AG20443 (cell line): ENCODE results near the gene VWA5B2.

Experiments
- DNase-seq: peaks from one replicate; pipeline ENCODE4 v3.0.0; 2012; ENCODE audit warnings: low spot score, mixed read lengths

VWA5B2 gene

GRCh38 chr3:184223946-184224345 lies 5.4 kb upstream of the VWA5B2 start:
- no peak for DNase-seq

GRCh38 chr3:184227481-184227935 lies 1.9 kb upstream of the VWA5B2 start:
- DNase-seq: peak; percentile 77

- no peak for DNase-seq
These were observed 828 bp upstream of the VWA5B2 start for GRCh38 chr3:184228376-184229137.

DNA sequence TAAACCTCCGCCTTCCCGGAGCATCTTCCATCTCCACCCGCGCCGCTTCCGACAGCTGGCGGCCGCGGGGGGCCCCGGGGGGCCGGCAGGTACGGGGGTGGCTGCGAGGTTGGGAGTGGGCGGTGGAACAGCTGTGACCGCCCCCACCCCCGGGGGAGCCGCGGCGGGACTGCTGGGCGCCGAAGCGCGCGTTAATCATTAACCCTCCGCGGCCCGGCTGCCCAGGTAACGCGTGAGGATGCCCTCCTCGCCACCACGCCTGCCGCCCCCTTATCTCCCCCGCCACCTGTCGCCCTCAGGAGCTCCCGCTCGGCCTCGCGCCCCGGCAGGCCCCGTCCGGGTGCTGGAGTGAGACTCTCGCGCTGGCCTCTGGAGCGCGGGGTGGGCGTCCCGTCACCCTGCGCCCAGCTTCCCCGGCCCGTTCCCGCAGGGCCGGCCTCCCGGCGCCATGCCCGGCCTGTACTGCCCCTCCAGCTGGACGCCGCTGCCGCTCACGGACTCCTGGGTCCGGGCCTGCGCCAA lies 757 bp downstream of the VWA5B2 start:
- no peak for DNase-seq

DNA sequence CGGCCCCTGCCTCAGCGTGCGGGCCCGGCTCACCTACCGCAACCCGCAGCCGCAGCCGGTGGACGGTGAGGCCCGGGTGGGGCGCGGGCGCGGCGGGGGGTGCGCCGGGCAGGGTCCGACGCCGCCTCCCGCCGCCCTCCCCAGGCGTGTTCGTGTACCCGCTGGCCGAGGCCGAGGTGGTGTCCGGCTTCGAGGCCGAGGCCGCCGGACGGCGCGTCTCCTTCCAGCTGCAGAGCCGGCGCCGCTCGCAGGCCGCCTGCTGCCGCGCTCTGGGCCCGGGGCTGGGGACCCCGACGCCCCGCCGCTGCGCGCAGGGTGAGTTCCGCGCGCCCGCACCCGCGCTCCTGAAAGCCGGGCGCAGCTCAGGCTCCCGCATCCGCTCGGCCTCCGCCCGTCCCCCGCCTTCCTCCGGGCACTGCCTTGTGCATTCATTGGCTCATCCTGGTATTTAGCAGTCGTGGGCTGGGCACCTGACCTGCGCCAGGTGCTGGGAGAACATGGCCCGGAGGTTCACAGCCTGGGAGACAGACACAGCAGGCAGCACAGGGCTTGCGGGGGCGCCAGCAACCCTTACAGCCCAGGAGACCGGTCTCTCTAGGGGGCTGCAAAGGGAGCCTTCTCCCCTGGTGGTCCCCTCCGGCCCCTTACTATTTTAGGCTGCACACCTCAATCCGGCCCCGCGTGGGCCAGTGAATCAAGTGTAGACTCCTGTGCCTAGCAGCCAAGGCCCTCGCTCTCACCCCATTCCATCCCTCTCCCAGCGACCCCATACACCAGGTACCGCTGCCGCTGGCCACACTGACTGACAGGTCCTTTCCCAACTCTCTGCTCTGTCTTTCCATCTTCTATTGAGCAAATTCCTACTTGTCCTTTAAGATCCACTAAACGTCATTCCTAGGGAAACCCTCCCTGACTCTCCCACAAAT lies 1.5 kb downstream of the VWA5B2 start:
- no peak for DNase-seq

DNA sequence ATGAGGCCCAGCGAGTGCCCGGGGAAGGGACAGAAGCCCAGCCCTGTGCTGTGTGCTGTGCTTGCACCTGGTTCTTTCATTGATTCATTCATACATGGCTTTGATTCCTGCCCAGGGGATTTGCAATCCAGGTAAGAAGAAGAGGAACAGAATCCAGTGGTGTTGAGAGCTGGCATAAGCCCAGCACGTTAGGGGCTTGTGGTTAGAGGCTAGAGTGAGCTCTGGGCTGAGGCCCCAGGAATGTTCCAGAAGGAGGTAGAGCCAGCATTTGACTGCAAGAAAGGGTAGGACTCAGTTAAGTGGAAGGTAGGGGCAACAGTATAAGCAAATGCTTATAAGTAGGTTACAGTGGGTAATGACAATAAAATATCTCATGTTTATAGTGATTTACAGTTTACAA lies 2.3 kb downstream of the VWA5B2 start:
- DNase-seq: no peak

DNA sequence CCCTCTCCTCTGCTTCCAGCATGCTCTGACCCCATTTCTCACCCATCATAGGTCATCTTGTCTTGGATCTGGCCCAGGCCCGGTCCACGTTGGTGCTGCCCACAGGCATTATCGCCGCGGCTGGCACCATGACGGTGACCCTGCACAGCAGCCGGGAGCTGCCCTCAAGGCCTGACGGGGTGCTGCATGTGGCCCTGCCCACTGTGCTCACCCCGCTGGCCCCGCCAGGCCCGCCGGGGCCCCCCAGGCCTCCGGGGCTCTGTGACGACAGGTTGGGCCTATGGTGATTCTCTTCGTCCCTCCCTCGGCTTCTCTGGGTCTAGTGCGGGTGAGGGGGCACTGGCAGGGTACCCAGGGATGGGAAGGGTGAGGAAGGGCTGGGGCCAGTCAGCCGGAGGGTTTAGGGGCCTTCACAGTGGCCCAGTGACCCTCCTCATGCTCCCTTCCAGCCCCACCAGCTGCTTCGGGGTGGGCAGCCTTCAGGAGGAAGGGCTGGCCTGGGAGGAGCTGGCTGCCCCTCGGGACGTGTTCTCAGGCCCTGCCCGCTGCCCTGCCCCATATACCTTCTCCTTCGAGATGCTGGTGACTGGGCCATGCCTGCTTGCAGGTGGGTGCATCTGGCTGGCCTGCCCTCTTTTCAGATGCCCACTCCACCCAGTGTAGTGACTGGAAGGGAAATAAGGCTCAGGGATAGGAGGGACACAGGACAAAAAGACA lies 3.9 kb downstream of the VWA5B2 start:
- no peak for DNase-seq

DNA sequence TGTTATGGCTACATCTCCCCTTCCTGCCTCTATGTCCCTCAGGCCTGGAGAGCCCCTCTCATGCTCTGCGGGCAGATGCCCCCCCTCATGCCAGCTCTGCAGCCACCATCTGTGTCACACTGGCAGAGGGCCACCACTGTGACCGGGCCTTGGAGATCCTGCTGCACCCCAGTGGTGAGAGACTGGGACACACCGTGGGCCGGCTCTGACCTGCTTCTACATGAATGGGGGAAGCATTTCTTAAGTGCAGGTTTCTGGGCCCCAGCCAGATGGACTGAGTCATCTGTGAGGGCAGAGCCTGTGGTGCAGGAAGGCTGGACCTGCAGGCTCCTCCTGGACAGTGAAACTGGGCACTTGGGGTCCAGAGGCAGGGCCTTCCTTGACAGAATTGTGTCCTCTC lies 4.8 kb downstream of the VWA5B2 start:
- DNase-seq: peak; percentile 82

GRCh38 chr3:184234671-184235380 lies 5.4 kb downstream of the VWA5B2 start:
- DNase-seq: no peak

GRCh38 chr3:184235381-184236032 lies 6.1 kb downstream of the VWA5B2 start:
- DNase-seq: no peak

DNA sequence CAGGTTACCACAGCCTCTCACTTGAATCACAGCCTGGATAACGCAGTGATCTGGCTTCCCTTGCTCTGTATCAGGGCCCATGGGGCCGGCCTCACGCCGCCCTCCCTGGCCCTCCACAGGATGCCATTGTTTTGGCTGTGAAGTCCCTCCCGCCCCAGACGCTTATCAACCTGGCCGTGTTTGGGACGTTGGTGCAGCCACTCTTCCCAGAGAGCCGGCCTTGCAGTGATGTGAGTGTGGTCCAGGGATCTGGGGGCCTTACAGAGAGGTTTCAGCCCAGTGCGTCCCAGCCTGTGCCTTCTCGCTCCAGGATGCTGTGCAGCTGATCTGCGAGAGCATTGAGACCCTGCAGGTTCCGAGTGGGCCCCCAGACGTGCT lies 6.6 kb downstream of the VWA5B2 start:
- DNase-seq: no peak

GRCh38 chr3:184236636-184237035 lies 7.3 kb downstream of the VWA5B2 start:
- DNase-seq: no peak

DNA sequence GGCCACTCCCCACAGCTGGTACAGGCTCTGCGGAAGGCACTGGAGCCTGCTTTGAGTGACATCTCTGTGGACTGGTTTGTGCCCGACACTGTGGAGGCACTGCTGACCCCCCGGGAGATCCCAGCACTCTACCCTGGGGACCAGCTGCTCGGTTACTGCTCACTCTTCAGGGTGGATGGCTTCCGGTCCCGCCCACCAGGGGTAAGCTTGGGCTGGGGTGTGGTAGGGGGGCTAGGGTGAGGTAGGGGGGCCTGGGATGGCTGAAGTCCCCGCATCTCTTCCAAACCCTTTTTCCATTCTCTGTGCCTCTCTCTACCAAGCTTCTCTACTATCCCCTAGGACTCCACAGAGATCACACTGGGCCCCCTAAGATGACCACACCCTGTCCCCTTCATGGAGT lies 7.8 kb downstream of the VWA5B2 start:
- no peak for DNase-seq

GRCh38 chr3:184237807-184238206 lies 8.4 kb downstream of the VWA5B2 start:
- no peak for DNase-seq

DNA sequence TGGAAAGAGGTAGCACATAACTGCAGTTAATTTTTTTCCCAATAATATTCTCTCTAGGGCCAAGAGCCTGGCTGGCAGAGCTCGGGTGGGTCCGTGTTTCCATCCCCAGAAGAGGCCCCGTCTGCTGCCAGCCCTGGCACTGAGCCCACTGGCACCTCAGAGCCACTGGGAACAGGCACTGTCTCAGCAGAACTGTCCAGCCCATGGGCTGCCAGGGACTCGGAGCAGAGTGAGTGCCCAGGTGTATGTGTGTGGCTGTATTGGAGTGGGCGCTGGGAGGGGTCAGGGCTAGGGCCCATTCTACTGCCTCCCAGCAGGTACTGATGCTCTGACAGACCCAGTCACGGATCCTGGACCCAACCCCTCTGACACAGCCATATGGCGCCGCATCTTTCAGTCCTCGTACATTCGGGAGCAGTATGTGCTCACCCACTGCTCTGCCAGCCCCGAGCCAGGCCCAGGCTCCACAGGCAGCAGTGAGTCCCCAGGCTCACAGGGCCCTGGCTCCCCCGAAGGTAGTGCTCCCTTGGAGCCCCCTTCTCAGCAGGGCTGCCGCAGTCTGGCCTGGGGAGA lies 8.9 kb downstream of the VWA5B2 start:
- no peak for DNase-seq

GRCh38 chr3:184239221-184239620 lies 9.8 kb downstream of the VWA5B2 start:
- DNase-seq: no peak

DNA sequence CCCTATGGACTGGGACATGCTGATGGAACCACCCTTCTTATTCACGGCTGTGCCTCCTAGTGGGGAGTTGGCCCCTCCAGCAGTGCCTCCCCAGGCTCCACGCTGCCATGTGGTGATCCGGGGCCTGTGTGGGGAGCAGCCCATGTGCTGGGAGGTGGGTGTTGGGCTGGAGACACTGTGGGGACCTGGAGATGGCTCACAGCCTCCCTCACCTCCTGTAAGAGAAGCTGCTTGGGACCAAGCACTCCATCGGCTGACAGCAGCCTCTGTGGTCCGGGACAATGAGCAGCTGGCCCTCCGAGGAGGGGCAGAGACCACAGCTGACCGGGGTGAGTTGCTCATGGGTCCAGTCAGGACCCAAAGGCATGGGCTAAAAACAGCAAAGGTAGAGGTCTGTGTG lies 10.3 kb downstream of the VWA5B2 start:
- DNase-seq: no peak

- DNase-seq: peak; percentile 56
These were observed 11.2 kb downstream of the VWA5B2 start for GRCh38 chr3:184240384-184241140.

GRCh38 chr3:184241141-184241446 lies 11.7 kb downstream of the VWA5B2 start:
- no peak for DNase-seq
